ENCODE measurements around the gene RIMKLB. TPM values are rescaled to one million over a fixed set of nuclear protein-coding genes. Genes with fewer than 3 reads are reported as not detected.
"Not testable (repeated sequence)": the region's sequence is repeated elsewhere in the genome, so short reads cannot be mapped to it uniquely, and the experiment has no call there.

Gene RIMKLB
- polyA plus RNA-seq, 1 experiment = 22.0 TPM

DNA sequence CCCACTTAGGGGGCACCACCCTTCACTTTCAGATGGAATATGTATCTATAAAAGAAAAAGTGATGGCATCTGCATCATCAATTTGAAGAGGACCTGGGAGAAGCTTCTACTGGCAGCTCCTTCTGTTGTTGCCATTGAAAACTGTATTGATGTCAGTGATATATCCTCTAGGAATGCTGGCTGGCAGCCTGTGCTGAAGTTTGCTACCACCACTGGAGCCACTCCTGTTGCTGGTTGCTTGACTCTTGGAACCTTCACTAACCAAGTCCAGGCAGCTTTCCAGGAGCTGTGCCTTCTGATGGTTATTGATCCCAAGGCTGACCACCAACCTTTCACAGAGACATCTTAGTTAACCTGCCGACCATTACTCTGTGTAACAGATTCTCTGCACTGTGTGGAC lies 44.7 kb downstream of the RIMKLB start:
- Histone ChIP-seq H3K9me3 (ENCODE audit: control insufficient read depth, insufficient read depth, low read length) (no peaks in the 10 kb centered on the region), H3K27ac (ENCODE audit: low read depth, low read length) (no peak overlapping the region), H3K4me3 (ENCODE audit: low read depth, low read length) (no peak overlapping the region), H3K27me3 (ENCODE audit: control insufficient read depth, insufficient read depth, low read length) (no peaks in the 10 kb centered on the region)
- POLR2A ChIA-PET = no interaction called here
- peak; percentile 11 for DNase-seq (ENCODE audit: low read depth, low spot score)
- CTCF ChIA-PET = interaction anchor here (0.6 kb wide), 1 partner anchor 352 kb away, joined by 4 read pairs; no protein-coding TSS in a partner anchor
- TF ChIP-seq, protein P1, sequence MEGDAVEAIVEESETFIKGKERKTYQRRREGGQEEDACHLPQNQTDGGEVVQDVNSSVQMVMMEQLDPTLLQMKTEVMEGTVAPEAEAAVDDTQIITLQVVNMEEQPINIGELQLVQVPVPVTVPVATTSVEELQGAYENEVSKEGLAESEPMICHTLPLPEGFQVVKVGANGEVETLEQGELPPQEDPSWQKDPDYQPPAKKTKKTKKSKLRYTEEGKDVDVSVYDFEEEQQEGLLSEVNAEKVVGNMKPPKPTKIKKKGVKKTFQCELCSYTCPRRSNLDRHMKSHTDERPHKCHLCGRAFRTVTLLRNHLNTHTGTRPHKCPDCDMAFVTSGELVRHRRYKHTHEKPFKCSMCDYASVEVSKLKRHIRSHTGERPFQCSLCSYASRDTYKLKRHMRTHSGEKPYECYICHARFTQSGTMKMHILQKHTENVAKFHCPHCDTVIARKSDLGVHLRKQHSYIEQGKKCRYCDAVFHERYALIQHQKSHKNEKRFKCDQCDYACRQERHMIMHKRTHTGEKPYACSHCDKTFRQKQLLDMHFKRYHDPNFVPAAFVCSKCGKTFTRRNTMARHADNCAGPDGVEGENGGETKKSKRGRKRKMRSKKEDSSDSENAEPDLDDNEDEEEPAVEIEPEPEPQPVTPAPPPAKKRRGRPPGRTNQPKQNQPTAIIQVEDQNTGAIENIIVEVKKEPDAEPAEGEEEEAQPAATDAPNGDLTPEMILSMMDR (IDR thresholded peaks at IDR 0.05; ENCODE audit: low read depth, low read length) = no peak

DNA sequence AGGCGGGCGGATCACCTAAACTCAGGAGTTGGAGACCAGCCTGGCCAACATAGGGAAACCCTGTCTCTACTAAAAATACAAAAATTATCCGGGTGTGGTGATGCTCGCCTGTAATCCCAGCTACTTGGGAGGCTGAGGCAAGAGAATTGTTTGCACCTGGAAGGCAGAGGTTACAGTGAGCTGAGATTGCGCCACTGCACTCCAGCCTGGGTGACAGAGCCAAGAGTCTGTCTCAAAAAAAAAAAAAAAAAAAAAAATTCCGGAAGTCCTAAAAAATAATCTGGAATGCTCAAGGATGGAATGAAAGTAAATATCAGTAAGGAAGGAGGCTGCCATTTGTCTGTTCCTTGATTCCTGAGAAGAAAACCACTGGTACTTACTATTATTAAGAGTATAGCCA lies 45.3 kb downstream of the RIMKLB start:
- H3K27ac ChIP-seq (ENCODE audit: low read depth, low read length); DNase-seq (ENCODE audit: low read depth, low spot score); POLR2A ChIA-PET; H3K4me3 ChIP-seq (ENCODE audit: low read depth, low read length); H3K9me3 ChIP-seq (ENCODE audit: control insufficient read depth, insufficient read depth, low read length); H3K27me3 ChIP-seq (ENCODE audit: control insufficient read depth, insufficient read depth, low read length): not testable (repeated sequence)
- CTCF ChIA-PET = interaction anchor here (0.6 to 1.0 kb wide), 2 partner anchors 306 to 351 kb away, joined by 3 to 4 read pairs; no protein-coding TSS in a partner anchor

GRCh38 chr12:8745631-8746030 lies 47.8 kb downstream of the RIMKLB start:
- DNase-seq (ENCODE audit: low read depth, low spot score); POLR2A ChIA-PET; H3K9me3 ChIP-seq (ENCODE audit: control insufficient read depth, insufficient read depth, low read length); H3K27me3 ChIP-seq (ENCODE audit: control insufficient read depth, insufficient read depth, low read length); H3K4me3 ChIP-seq (ENCODE audit: low read depth, low read length); H3K27ac ChIP-seq (ENCODE audit: low read depth, low read length): not testable (repeated sequence)
- CTCF ChIA-PET = interaction anchor here (0.6 kb wide), 1 partner anchor 160 kb away, joined by 3 read pairs; no protein-coding TSS in a partner anchor

- TF ChIP-seq, protein P1 (IDR thresholded peaks at IDR 0.05; ENCODE audit: low read depth, low read length) = no peak
- Histone ChIP-seq H3K27ac (ENCODE audit: low read depth, low read length) (no peak overlapping the region), H3K27me3 (ENCODE audit: control insufficient read depth, insufficient read depth, low read length) (no peaks in the 10 kb centered on the region), H3K9me3 (ENCODE audit: control insufficient read depth, insufficient read depth, low read length) (no peaks in the 10 kb centered on the region), H3K4me3 (ENCODE audit: low read depth, low read length) (no peak overlapping the region)
- POLR2A ChIA-PET = interaction anchor here (0.5 kb wide), 1 partner anchor 9 kb away, joined by 3 read pairs; no protein-coding TSS in a partner anchor
- CTCF ChIA-PET = no interaction called here
- no peak for DNase-seq (ENCODE audit: low read depth, low spot score)
These were observed 48.3 kb downstream of the RIMKLB start for GRCh38 chr12:8746046-8746445.

DNA sequence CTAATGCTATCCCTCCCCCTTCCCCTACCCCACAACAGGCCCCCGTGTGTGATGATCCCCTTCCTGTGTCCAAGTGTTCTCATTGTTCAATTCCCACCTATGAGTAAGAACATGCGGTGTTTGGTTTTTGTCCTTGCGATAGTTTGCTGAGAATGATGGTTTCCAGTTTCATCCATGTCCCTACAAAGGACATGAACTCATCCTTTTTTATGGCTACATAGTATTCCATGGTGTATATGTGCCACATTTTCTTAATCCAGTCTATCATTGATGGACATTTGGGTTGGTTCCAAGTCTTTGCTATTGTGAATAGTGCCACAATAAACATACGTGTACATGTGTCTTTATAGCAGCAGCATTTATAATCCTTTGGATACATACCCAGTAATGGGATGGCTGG lies 62.3 kb downstream of the RIMKLB start:
- H3K27ac ChIP-seq (ENCODE audit: low read depth, low read length); H3K9me3 ChIP-seq (ENCODE audit: control insufficient read depth, insufficient read depth, low read length); H3K4me3 ChIP-seq (ENCODE audit: low read depth, low read length); H3K27me3 ChIP-seq (ENCODE audit: control insufficient read depth, insufficient read depth, low read length); DNase-seq (ENCODE audit: low read depth, low spot score); POLR2A ChIA-PET; CTCF ChIA-PET: not testable (repeated sequence)

- not testable (repeated sequence) for H3K27me3 ChIP-seq (ENCODE audit: control insufficient read depth, insufficient read depth, low read length)
These were observed 64.9 kb downstream of the RIMKLB start for GRCh38 chr12:8762701-8763100.

DNA sequence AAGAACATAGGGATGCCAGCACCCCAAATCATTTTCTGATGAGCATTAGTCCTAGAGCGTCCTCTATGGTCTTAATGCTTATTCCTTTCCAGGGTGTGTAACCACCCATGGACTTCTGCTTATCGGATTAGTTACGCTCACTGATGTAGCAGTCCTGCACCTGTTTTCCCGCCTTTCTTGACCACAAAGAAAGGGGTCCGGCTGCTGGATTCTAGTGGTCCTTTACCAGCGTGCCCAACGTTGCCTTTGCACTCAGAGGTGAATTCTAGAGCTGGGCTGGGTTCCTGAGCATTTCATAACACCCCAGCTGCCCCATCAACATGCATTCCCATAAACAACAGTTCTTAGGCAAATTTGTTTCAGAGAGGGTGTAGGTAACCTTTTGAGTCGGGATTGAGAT lies 68.3 kb downstream of the RIMKLB start:
- H3K27ac ChIP-seq (ENCODE audit: low read depth, low read length); POLR2A ChIA-PET; H3K4me3 ChIP-seq (ENCODE audit: low read depth, low read length); H3K9me3 ChIP-seq (ENCODE audit: control insufficient read depth, insufficient read depth, low read length); DNase-seq (ENCODE audit: low read depth, low spot score); CTCF ChIA-PET; H3K27me3 ChIP-seq (ENCODE audit: control insufficient read depth, insufficient read depth, low read length): not testable (repeated sequence)

More at GRCh38 chr12:8762701-8763100, 64.9 kb downstream of the RIMKLB start:
- H3K9me3 ChIP-seq (ENCODE audit: control insufficient read depth, insufficient read depth, low read length); POLR2A ChIA-PET; DNase-seq (ENCODE audit: low read depth, low spot score); H3K4me3 ChIP-seq (ENCODE audit: low read depth, low read length); H3K27ac ChIP-seq (ENCODE audit: low read depth, low read length); CTCF ChIA-PET: not testable (repeated sequence)
